Activated naive CD8-positive, alpha-beta T cell treated with anti-CD3 and anti-CD28 coated beads for 36 hours (primary cell): Measurements from ENCODE around the gene CACNA1S. TPM values are rescaled to one million over a fixed set of nuclear protein-coding genes. Genes with fewer than 3 reads are reported as not detected.

Source experiments
- DNase-seq: peaks from one replicate; pipeline ENCODE4 v3.0.0; 2021
- H3K27ac Mint-ChIP-seq: one replicate; pipeline ENCODE4 v1.8.0; 2022; ENCODE audit warnings: mild to moderate bottlenecking, moderate library complexity, mixed read lengths
- H3K27me3 Mint-ChIP-seq: one replicate; pipeline ENCODE4 v1.8.0; 2022; ENCODE audit warnings: mild to moderate bottlenecking, mixed read lengths
- H3K36me3 Mint-ChIP-seq: one replicate; pipeline ENCODE4 v1.8.0; 2021; ENCODE audit warnings: mild to moderate bottlenecking, mixed read lengths
- H3K4me1 Mint-ChIP-seq: one replicate; pipeline ENCODE4 v1.8.0; 2021; ENCODE audit warnings: mixed read lengths
- H3K4me3 Mint-ChIP-seq: one replicate; pipeline ENCODE4 v1.8.0; 2022; ENCODE audit warnings: mild to moderate bottlenecking, moderate library complexity, mixed read lengths
- H3K9me3 Mint-ChIP-seq: one replicate; pipeline ENCODE4 v1.8.0; 2022; ENCODE audit warnings: mixed read lengths
- total RNA-seq, 2 experiments: library from RNA; stranded (reverse); gene quantifications; one replicate each; pipeline ENCODE4 v1.2.3, GENCODE V29; 2021

The CACNA1S gene
- total RNA-seq, 2 experiments from 2014 or later = not detected

- DNase-seq = peak; percentile 79
- Mint-ChIP-seq H3K4me1 (peaks cover 6% of the 10 kb centered on the region), H3K9me3 (no peaks in the 10 kb centered on the region), H3K36me3 (no peaks in the 10 kb centered on the region), H3K4me3 (peak overlapping the region; percentile 83), H3K27ac (peak overlapping the region; percentile 79), H3K27me3 (no peaks in the 10 kb centered on the region)
Observed at GRCh38 chr1:201114245-201115131, 2.3 kb upstream of the CACNA1S start.

- peaks cover 6% of the 10 kb centered on the region for H3K4me1 Mint-ChIP-seq
- no peaks in the 10 kb centered on the region for H3K36me3 Mint-ChIP-seq
- no peaks in the 10 kb centered on the region for H3K27me3 Mint-ChIP-seq
- peak overlapping the region; percentile 83 for H3K4me3 Mint-ChIP-seq
- H3K9me3 Mint-ChIP-seq = no peaks in the 10 kb centered on the region
- no peak overlapping the region for H3K27ac Mint-ChIP-seq
- DNase-seq = no peak
Observed at GRCh38 chr1:201113451-201114244, 1.4 kb upstream of the CACNA1S start.

GRCh38 chr1:201112926-201113325 lies 700 bp upstream of the CACNA1S start:
- no peak for DNase-seq
- Mint-ChIP-seq H3K27ac (no peak overlapping the region), H3K27me3 (no peaks in the 10 kb centered on the region), H3K36me3 (no peaks in the 10 kb centered on the region), H3K4me3 (peak overlapping the region; percentile 7), H3K9me3 (no peaks in the 10 kb centered on the region), H3K4me1 (peaks cover 6% of the 10 kb centered on the region)

GRCh38 chr1:201111672-201112071 lies 554 bp downstream of the CACNA1S start:
- H3K27me3 Mint-ChIP-seq = no peaks in the 10 kb centered on the region
- no peaks in the 10 kb centered on the region for H3K36me3 Mint-ChIP-seq
- H3K27ac Mint-ChIP-seq = no peak overlapping the region
- no peaks in the 10 kb centered on the region for H3K9me3 Mint-ChIP-seq
- no peak overlapping the region for H3K4me3 Mint-ChIP-seq
- peaks cover 6% of the 10 kb centered on the region for H3K4me1 Mint-ChIP-seq
- DNase-seq = no peak

- H3K4me3 Mint-ChIP-seq = no peak overlapping the region
Observed at GRCh38 chr1:201111156-201111555, 1.1 kb downstream of the CACNA1S start.

GRCh38 chr1:201110616-201111015 lies 1.6 kb downstream of the CACNA1S start:
- no peaks in the 10 kb centered on the region for H3K9me3 Mint-ChIP-seq
- H3K27me3 Mint-ChIP-seq = no peaks in the 10 kb centered on the region
- H3K36me3 Mint-ChIP-seq = no peaks in the 10 kb centered on the region
- no peak for DNase-seq
- peaks cover 2% of the 10 kb centered on the region for H3K4me1 Mint-ChIP-seq
- no peak overlapping the region for H3K27ac Mint-ChIP-seq
- no peak overlapping the region for H3K4me3 Mint-ChIP-seq

More at GRCh38 chr1:201111156-201111555, 1.1 kb downstream of the CACNA1S start:
- Mint-ChIP-seq H3K27ac (no peak overlapping the region), H3K4me1 (peaks cover 4% of the 10 kb centered on the region), H3K27me3 (no peaks in the 10 kb centered on the region), H3K9me3 (no peaks in the 10 kb centered on the region), H3K36me3 (no peaks in the 10 kb centered on the region)
- DNase-seq = no peak

- no peak for DNase-seq
- Mint-ChIP-seq H3K27me3 (no peaks in the 10 kb centered on the region), H3K4me3 (no peak overlapping the region), H3K27ac (no peak overlapping the region), H3K9me3 (no peaks in the 10 kb centered on the region), H3K4me1 (peaks cover 1% of the 10 kb centered on the region), H3K36me3 (no peaks in the 10 kb centered on the region)
Observed at GRCh38 chr1:201110138-201110537, 2.1 kb downstream of the CACNA1S start.

GRCh38 chr1:201109651-201110050 lies 2.6 kb downstream of the CACNA1S start:
- Mint-ChIP-seq H3K27ac (no peak overlapping the region), H3K4me3 (no peak overlapping the region), H3K36me3 (no peaks in the 10 kb centered on the region), H3K27me3 (no peaks in the 10 kb centered on the region), H3K4me1 (no peaks in the 10 kb centered on the region), H3K9me3 (no peaks in the 10 kb centered on the region)
- no peak for DNase-seq

GRCh38 chr1:201108614-201109013 lies 3.6 kb downstream of the CACNA1S start:
- Mint-ChIP-seq H3K27ac (no peak overlapping the region), H3K36me3 (no peaks in the 10 kb centered on the region), H3K4me3 (no peak overlapping the region), H3K9me3 (no peaks in the 10 kb centered on the region), H3K27me3 (no peaks in the 10 kb centered on the region), H3K4me1 (no peaks in the 10 kb centered on the region)
- no peak for DNase-seq

GRCh38 chr1:201105688-201106087 lies 6.5 kb downstream of the CACNA1S start:
- Mint-ChIP-seq H3K27me3 (no peaks in the 10 kb centered on the region), H3K4me1 (no peaks in the 10 kb centered on the region), H3K9me3 (no peaks in the 10 kb centered on the region), H3K36me3 (no peaks in the 10 kb centered on the region), H3K27ac (no peak overlapping the region), H3K4me3 (no peak overlapping the region)
- no peak for DNase-seq

GRCh38 chr1:201104141-201104540 lies 8.1 kb downstream of the CACNA1S start:
- H3K4me1 Mint-ChIP-seq = no peaks in the 10 kb centered on the region
- no peak for DNase-seq
- H3K4me3 Mint-ChIP-seq = no peak overlapping the region
- H3K36me3 Mint-ChIP-seq = no peaks in the 10 kb centered on the region
- H3K27me3 Mint-ChIP-seq = no peaks in the 10 kb centered on the region
- H3K27ac Mint-ChIP-seq = no peak overlapping the region
- H3K9me3 Mint-ChIP-seq = no peaks in the 10 kb centered on the region

GRCh38 chr1:201103666-201104065 lies 8.6 kb downstream of the CACNA1S start:
- no peaks in the 10 kb centered on the region for H3K36me3 Mint-ChIP-seq
- H3K4me3 Mint-ChIP-seq = no peak overlapping the region
- no peak overlapping the region for H3K27ac Mint-ChIP-seq
- H3K4me1 Mint-ChIP-seq = no peaks in the 10 kb centered on the region
- DNase-seq = no peak
- H3K9me3 Mint-ChIP-seq = no peaks in the 10 kb centered on the region
- no peaks in the 10 kb centered on the region for H3K27me3 Mint-ChIP-seq

- H3K4me3 Mint-ChIP-seq = no peak overlapping the region
- no peak overlapping the region for H3K27ac Mint-ChIP-seq
- no peaks in the 10 kb centered on the region for H3K27me3 Mint-ChIP-seq
- H3K36me3 Mint-ChIP-seq = no peaks in the 10 kb centered on the region
- no peaks in the 10 kb centered on the region for H3K4me1 Mint-ChIP-seq
- no peaks in the 10 kb centered on the region for H3K9me3 Mint-ChIP-seq
- no peak for DNase-seq
Observed at GRCh38 chr1:201100169-201100930, 11.9 kb downstream of the CACNA1S start.

- H3K9me3 Mint-ChIP-seq = no peaks in the 10 kb centered on the region
- H3K36me3 Mint-ChIP-seq = no peaks in the 10 kb centered on the region
- no peaks in the 10 kb centered on the region for H3K27me3 Mint-ChIP-seq
- no peaks in the 10 kb centered on the region for H3K4me1 Mint-ChIP-seq
- no peak overlapping the region for H3K27ac Mint-ChIP-seq
- no peak for DNase-seq
- no peak overlapping the region for H3K4me3 Mint-ChIP-seq
Observed at GRCh38 chr1:201098992-201099677, 13.1 kb downstream of the CACNA1S start.
